Activated CD8-positive, alpha-beta memory T cell treated with anti-CD3 and anti-CD28 coated beads for 4 hours (primary cell): ENCODE results near the gene SYNGR4.
A peak's percentile ranks its signal among the peaks of the same experiment; 100 is the strongest.
"Not testable (repeated sequence)": the region's sequence is repeated elsewhere in the genome, so short reads cannot be mapped to it uniquely, and the experiment has no call there.

Experiments
- DNase-seq, 2 donors: peaks; one replicate each; pipeline ENCODE4 v3.0.0-alpha.2; 2020; ENCODE audit warnings: low read depth in 2 of 2

Gene SYNGR4

GRCh38 chr19:48363810-48364597 lies at the start of gene SYNGR4, which contains the start of gene TMEM143:
TSS of gene SYNGR4 (plus strand) at chr19:48364367. CDS start at chr19:48365843, 1,476 bp downstream.
TSS of gene TMEM143 (minus strand) at chr19:48363940. CDS start at chr19:48363920, 20 bp downstream.
- DNase-seq: peak; percentile 92 to 98

- DNase-seq: no peak
Measured at GRCh38 chr19:48315712-48316111, 48.5 kb upstream of the SYNGR4 start.

GRCh38 chr19:48317708-48317960 lies 46.5 kb upstream of the SYNGR4 start:
- DNase-seq: not testable (repeated sequence)

GRCh38 chr19:48318286-48318987 lies 45.7 kb upstream of the SYNGR4 start:
- DNase-seq: no peak

GRCh38 chr19:48319647-48320541 lies 44.3 kb upstream of the SYNGR4 start:
- peak; percentile 54 to 61 for DNase-seq

- peak; percentile 90 to 95 for DNase-seq
Measured at GRCh38 chr19:48321372-48321621, 42.9 kb upstream of the SYNGR4 start.

- peak; percentile 98 to 99 for DNase-seq
Measured at GRCh38 chr19:48321622-48322591, 42.3 kb upstream of the SYNGR4 start.

- DNase-seq: peak; percentile 65 to 76
Measured at GRCh38 chr19:48325265-48325910, 38.8 kb upstream of the SYNGR4 start, which contains the start of gene EMP3. TSS of gene EMP3 (plus strand) at chr19:48325552. CDS start at chr19:48326845, 1,293 bp downstream.

- no peak for DNase-seq
Measured at GRCh38 chr19:48329167-48329891, 34.8 kb upstream of the SYNGR4 start.

GRCh38 chr19:48330012-48330681 lies 34.0 kb upstream of the SYNGR4 start:
- DNase-seq: peak; percentile 64 to 76

GRCh38 chr19:48332351-48332661 lies 31.9 kb upstream of the SYNGR4 start:
- no peak for DNase-seq

- DNase-seq: peak; percentile 79 to 93
Measured at GRCh38 chr19:48332662-48333466, 31.3 kb upstream of the SYNGR4 start.

- peak; percentile 81 to 89 for DNase-seq
Measured at GRCh38 chr19:48333467-48334384, 30.4 kb upstream of the SYNGR4 start.

GRCh38 chr19:48338253-48338755 lies 25.9 kb upstream of the SYNGR4 start:
- no peak for DNase-seq

GRCh38 chr19:48338802-48339503 lies 25.2 kb upstream of the SYNGR4 start:
- DNase-seq: no peak

GRCh38 chr19:48340995-48341394 lies 23.2 kb upstream of the SYNGR4 start:
- DNase-seq: no peak
